Stimulated activated naive B cell treated with anti-CD40 and anti-IgM and Interleukin-4, amounts not matched to agents 10 μg/mL and 1 μg/mL and 100 μg/mL, for 72 hours (primary cell): ENCODE measurements around the gene TCEAL9.
"Not testable (repeated sequence)": the region's sequence is repeated elsewhere in the genome, so short reads cannot be mapped to it uniquely, and the experiment has no call there.

ENCODE experiments used
- ATAC-seq, 2 donors: fragments of 150-1000 bp; cut with Tn5 transposase; replicated peaks; 2 replicates each; pipeline ENCODE4 v1.10.0; 2021; ENCODE audit warnings: moderate library complexity in 1 of 2
- DNase-seq: peaks from one replicate; pipeline ENCODE4 v3.0.0; 2021
- H3K27ac Mint-ChIP-seq: one replicate; pipeline ENCODE4 v1.8.0; 2022; ENCODE audit warnings: mild to moderate bottlenecking, mixed read lengths
- H3K27me3 Mint-ChIP-seq, 2 donors: one replicate each; pipeline ENCODE4 v1.8.0; 2022; ENCODE audit warnings: mixed read lengths in 2 of 2
- H3K36me3 Mint-ChIP-seq, 2 donors: one replicate each; pipeline ENCODE4 v1.8.0; 2022; ENCODE audit warnings: mixed read lengths in 2 of 2, mild to moderate bottlenecking in 1 of 2
- H3K4me1 Mint-ChIP-seq, 2 donors: one replicate each; pipeline ENCODE4 v1.8.0; 2022; ENCODE audit warnings: mixed read lengths in 2 of 2, mild to moderate bottlenecking in 1 of 2
- H3K4me3 Mint-ChIP-seq, 2 donors: one replicate each; pipeline ENCODE4 v1.8.0; 2022; ENCODE audit warnings: mild to moderate bottlenecking in 2 of 2, mixed read lengths in 2 of 2, moderate library complexity in 1 of 2
- H3K9me3 Mint-ChIP-seq, 2 donors: one replicate each; pipeline ENCODE4 v1.8.0; 2022; ENCODE audit warnings: mixed read lengths in 2 of 2, mild to moderate bottlenecking in 1 of 2

TCEAL9 gene

GRCh38 chrX:103356130-103356798 lies at the start of gene TCEAL9:
TSS of gene TCEAL9 (plus strand) at chrX:103356506. CDS start at chrX:103357685, 1,179 bp downstream.
- ATAC-seq (no peak), DNase-seq (no peak)
- Mint-ChIP-seq H3K4me3 (peak within 1 kb of the TSS; percentile 83 to 84), H3K9me3 (no peaks in the 10 kb centered on the region), H3K27me3 (peaks cover 0 to 26% of the 10 kb centered on the region in 2 donors), H3K4me1 (peaks cover 4 to 15% of the 10 kb centered on the region in 2 donors), H3K27ac (no peak within 1 kb of the TSS), H3K36me3 (no peaks in the 10 kb centered on the region)

- no peaks in the 10 kb centered on the region for H3K36me3 Mint-ChIP-seq
- H3K9me3 Mint-ChIP-seq, result no peaks in the 10 kb centered on the region
- H3K27ac Mint-ChIP-seq, result no peak overlapping the region
- DNase-seq (no peak), ATAC-seq (peak; percentile 13 to 26)
- H3K4me3 Mint-ChIP-seq, result peak overlapping the region in 1 of 2 donors; percentile 86
- H3K27me3 Mint-ChIP-seq, result peaks cover 0 to 8% of the 10 kb centered on the region in 2 donors
- no peaks in the 10 kb centered on the region for H3K4me1 Mint-ChIP-seq
These were observed 46.3 kb upstream of the TCEAL9 start for GRCh38 chrX:103309860-103310554.

- DNase-seq, result peak; percentile 60
- H3K27ac Mint-ChIP-seq, result peak within 1 kb of the TSS; percentile 69
- H3K4me3 Mint-ChIP-seq, result peak within 1 kb of the TSS; percentile 71 to 86
- peaks cover 0 to 8% of the 10 kb centered on the region in 2 donors for H3K27me3 Mint-ChIP-seq
- H3K9me3 Mint-ChIP-seq, result no peaks in the 10 kb centered on the region
- no peaks in the 10 kb centered on the region for H3K4me1 Mint-ChIP-seq
- no peaks in the 10 kb centered on the region for H3K36me3 Mint-ChIP-seq
- ATAC-seq, result peak; percentile 99 to 100
These were observed 45.5 kb upstream of the TCEAL9 start, which contains the start of gene BEX2 for GRCh38 chrX:103310555-103311398. TSS of gene BEX2 (minus strand) at chrX:103310990. CDS start at chrX:103309976, 1,014 bp downstream.

- Mint-ChIP-seq H3K4me1 (no peaks in the 10 kb centered on the region), H3K4me3 (peak overlapping the region in 1 of 2 donors; percentile 86), H3K9me3 (no peaks in the 10 kb centered on the region)
These were observed 44.9 kb upstream of the TCEAL9 start for GRCh38 chrX:103311399-103311780.

GRCh38 chrX:103329991-103330390 lies 26.3 kb upstream of the TCEAL9 start, which contains the start of gene TCEAL7:
TSS of gene TCEAL7 (plus strand) at chrX:103330239. CDS start at chrX:103331404, 1,165 bp downstream.
- DNase-seq, result no peak

More at GRCh38 chrX:103311399-103311780, 44.9 kb upstream of the TCEAL9 start:
- DNase-seq, result no peak
- Mint-ChIP-seq H3K36me3 (no peaks in the 10 kb centered on the region), H3K27me3 (peaks cover 0 to 8% of the 10 kb centered on the region in 2 donors), H3K27ac (no peak overlapping the region)
- no peak for ATAC-seq

GRCh38 chrX:103330681-103331288 lies 25.5 kb upstream of the TCEAL9 start:
- Mint-ChIP-seq H3K9me3 (no peaks in the 10 kb centered on the region), H3K36me3 (no peaks in the 10 kb centered on the region), H3K27ac (no peak overlapping the region), H3K4me1 (peaks cover 0 to 13% of the 10 kb centered on the region in 2 donors), H3K27me3 (peaks cover 40 to 47% of the 10 kb centered on the region in 2 donors), H3K4me3 (peak overlapping the region in 1 of 2 donors; percentile 65)
- DNase-seq (no peak), ATAC-seq (no peak)

More at GRCh38 chrX:103329991-103330390, 26.3 kb upstream of the TCEAL9 start, which contains the start of gene TCEAL7:
- H3K4me1 Mint-ChIP-seq, result peaks cover 0 to 13% of the 10 kb centered on the region in 2 donors
- H3K4me3 Mint-ChIP-seq, result peak within 1 kb of the TSS in 1 of 2 donors; percentile 65
- no peak within 1 kb of the TSS for H3K27ac Mint-ChIP-seq
- ATAC-seq, result no peak
- H3K27me3 Mint-ChIP-seq, result peaks cover 42% of the 10 kb centered on the region in 2 donors
- H3K36me3 Mint-ChIP-seq, result no peaks in the 10 kb centered on the region
- no peaks in the 10 kb centered on the region for H3K9me3 Mint-ChIP-seq

GRCh38 chrX:103338663-103339062 lies 17.6 kb upstream of the TCEAL9 start:
- H3K27ac Mint-ChIP-seq, result no peak overlapping the region
- H3K27me3 Mint-ChIP-seq, result peaks cover 0 to 23% of the 10 kb centered on the region in 2 donors
- H3K9me3 Mint-ChIP-seq, result no peaks in the 10 kb centered on the region
- no peak for ATAC-seq
- H3K36me3 Mint-ChIP-seq, result no peaks in the 10 kb centered on the region
- DNase-seq, result no peak
- no peaks in the 10 kb centered on the region for H3K4me1 Mint-ChIP-seq
- H3K4me3 Mint-ChIP-seq, result no peak overlapping the region

GRCh38 chrX:103343105-103343504 lies 13.2 kb upstream of the TCEAL9 start:
- no peak overlapping the region for H3K4me3 Mint-ChIP-seq
- H3K36me3 Mint-ChIP-seq, result no peaks in the 10 kb centered on the region
- no peaks in the 10 kb centered on the region for H3K4me1 Mint-ChIP-seq
- DNase-seq, result no peak
- peaks cover 6 to 16% of the 10 kb centered on the region in 2 donors for H3K27me3 Mint-ChIP-seq
- H3K9me3 Mint-ChIP-seq, result no peaks in the 10 kb centered on the region
- peak in 1 of 2 donors; percentile 38 for ATAC-seq
- H3K27ac Mint-ChIP-seq, result no peak overlapping the region

- DNase-seq (no peak), ATAC-seq (no peak)
- Mint-ChIP-seq H3K27me3 (peaks cover 10 to 23% of the 10 kb centered on the region in 2 donors), H3K9me3 (no peaks in the 10 kb centered on the region), H3K27ac (no peak overlapping the region), H3K36me3 (no peaks in the 10 kb centered on the region), H3K4me3 (no peak overlapping the region), H3K4me1 (no peaks in the 10 kb centered on the region)
These were observed 11.7 kb upstream of the TCEAL9 start for GRCh38 chrX:103344606-103345005.

- H3K4me1 Mint-ChIP-seq, result no peaks in the 10 kb centered on the region
- H3K4me3 Mint-ChIP-seq, result no peak overlapping the region
- DNase-seq (no peak), ATAC-seq (no peak)
- peaks cover 10 to 12% of the 10 kb centered on the region in 2 donors for H3K27me3 Mint-ChIP-seq
- H3K27ac Mint-ChIP-seq, result no peak overlapping the region
- no peaks in the 10 kb centered on the region for H3K36me3 Mint-ChIP-seq
- H3K9me3 Mint-ChIP-seq, result no peaks in the 10 kb centered on the region
These were observed 8.5 kb upstream of the TCEAL9 start for GRCh38 chrX:103347682-103348397.

- Mint-ChIP-seq H3K4me1 (peaks cover 4 to 15% of the 10 kb centered on the region in 2 donors), H3K27ac (no peak overlapping the region), H3K27me3 (peaks cover 0 to 26% of the 10 kb centered on the region in 2 donors), H3K4me3 (peak overlapping the region; percentile 83 to 84), H3K36me3 (no peaks in the 10 kb centered on the region), H3K9me3 (no peaks in the 10 kb centered on the region)
- DNase-seq (no peak), ATAC-seq (peak in 1 of 2 donors; percentile 29)
These were observed 552 bp downstream of the TCEAL9 start for GRCh38 chrX:103356858-103357257.

- Mint-ChIP-seq H3K27me3 (peaks cover 0 to 26% of the 10 kb centered on the region in 2 donors), H3K36me3 (no peaks in the 10 kb centered on the region), H3K4me1 (peaks cover 4 to 15% of the 10 kb centered on the region in 2 donors), H3K9me3 (no peaks in the 10 kb centered on the region), H3K4me3 (no peak overlapping the region), H3K27ac (no peak overlapping the region)
- no peak for ATAC-seq
- no peak for DNase-seq
These were observed 1.6 kb downstream of the TCEAL9 start for GRCh38 chrX:103357871-103358270.

- not testable (repeated sequence) for H3K4me3 Mint-ChIP-seq, H3K9me3 Mint-ChIP-seq, ATAC-seq, H3K36me3 Mint-ChIP-seq, H3K27ac Mint-ChIP-seq, DNase-seq
- peaks cover 4 to 15% of the 10 kb centered on the region in 2 donors for H3K4me1 Mint-ChIP-seq
- H3K27me3 Mint-ChIP-seq, result peaks cover 0 to 19% of the 10 kb centered on the region in 2 donors
These were observed 3.3 kb downstream of the TCEAL9 start for GRCh38 chrX:103359605-103360004.
